Activated effector memory CD4-positive, alpha-beta T cell treated with anti-CD3 and anti-CD28 coated beads, Interleukin-2, amount 50 U/mL, for 16 hours (primary cell): ENCODE results near the gene SMARCC1.

Experiments
- DNase-seq: peaks from one replicate; pipeline ENCODE4 v3.0.0-alpha.2; 2020

Gene SMARCC1

GRCh38 chr3:47536221-47536891, 245.3 kb downstream of the SMARCC1 start:
- DNase-seq: no peak
